Activated T-cell treated with anti-CD3 and anti-CD28 coated beads, Interleukin-2, amount 50 U/mL, for 72 hours (primary cell): ENCODE results near the gene HEXD. TPM values are rescaled to one million over a fixed set of nuclear protein-coding genes. Genes with fewer than 3 reads are reported as not detected.

Experiments
- ATAC-seq, 2 donors: fragments of 150-1000 bp; cut with Tn5 transposase; replicated peaks in 1 of 2; 2 replicates each; pipeline ENCODE4 v1.10.0; 2021; ENCODE audit warnings: moderate library complexity in 2 of 2, mild to moderate bottlenecking in 1 of 2
- DNase-seq, 2 donors: peaks; one replicate each; pipeline ENCODE4 v3.0.0; 2021 to 2022; ENCODE audit warnings: mixed read lengths in 1 of 2
- H3K27ac Mint-ChIP-seq: one replicate; pipeline ENCODE4 v1.8.0; 2022; ENCODE audit warnings: mild to moderate bottlenecking, moderate library complexity, mixed read lengths
- H3K27me3 Mint-ChIP-seq: one replicate; pipeline ENCODE4 v1.8.0; 2022; ENCODE audit warnings: low read depth, mixed read lengths
- H3K36me3 Mint-ChIP-seq, 2 donors: one replicate each; pipeline ENCODE4 v1.8.0; 2022; ENCODE audit warnings: mixed read lengths in 2 of 2, mild to moderate bottlenecking in 1 of 2; ENCODE audit not compliant: insufficient read depth in 2 of 2
- H3K4me1 Mint-ChIP-seq: one replicate; pipeline ENCODE4 v1.8.0; 2022; ENCODE audit warnings: low read depth, mixed read lengths
- H3K4me3 Mint-ChIP-seq, 2 donors: one replicate each; pipeline ENCODE4 v1.8.0; 2022; ENCODE audit warnings: mild to moderate bottlenecking in 2 of 2, mixed read lengths in 2 of 2, moderate library complexity in 2 of 2
- H3K9me3 Mint-ChIP-seq, 2 donors: one replicate each; pipeline ENCODE4 v1.8.0; 2022; ENCODE audit warnings: mixed read lengths in 2 of 2
- total RNA-seq, 2 donors: library from RNA; stranded (reverse); gene quantifications; one replicate each; pipeline ENCODE4 v1.2.3, GENCODE V29; 2022

HEXD gene
- total RNA-seq, 2 donors from 2014 or later = 26.4 to 26.7 TPM

DNA sequence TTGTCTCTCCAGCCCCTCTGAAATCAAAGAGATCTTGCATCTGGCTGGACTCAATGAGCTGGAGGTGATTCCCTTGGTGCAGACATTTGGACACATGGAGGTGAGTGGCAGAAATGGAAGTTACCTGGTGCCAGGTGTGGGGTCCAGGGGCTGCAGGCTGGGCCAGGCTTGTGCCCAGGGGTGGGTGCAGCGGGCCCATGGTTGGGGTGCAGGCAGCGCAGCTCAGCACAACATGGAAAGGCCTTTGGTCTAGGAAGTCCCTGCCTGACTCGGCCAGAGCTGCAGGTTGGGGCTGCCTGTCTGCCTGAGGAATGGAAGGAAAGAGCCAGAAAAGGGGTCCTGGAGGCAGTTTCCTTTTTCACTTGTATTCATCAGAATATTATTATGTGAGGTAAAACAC is 10.4 kb downstream of the HEXD start:
- ATAC-seq (no peak), DNase-seq (no peak)
- H3K27ac Mint-ChIP-seq = no peak overlapping the region
- H3K4me1 Mint-ChIP-seq = peaks cover 15% of the 10 kb centered on the region
- no peak overlapping the region for H3K4me3 Mint-ChIP-seq
- H3K9me3 Mint-ChIP-seq = no peaks in the 10 kb centered on the region
- H3K36me3 Mint-ChIP-seq = peaks cover 0 to 10% of the 10 kb centered on the region in 2 donors
- H3K27me3 Mint-ChIP-seq = no peaks in the 10 kb centered on the region

DNA sequence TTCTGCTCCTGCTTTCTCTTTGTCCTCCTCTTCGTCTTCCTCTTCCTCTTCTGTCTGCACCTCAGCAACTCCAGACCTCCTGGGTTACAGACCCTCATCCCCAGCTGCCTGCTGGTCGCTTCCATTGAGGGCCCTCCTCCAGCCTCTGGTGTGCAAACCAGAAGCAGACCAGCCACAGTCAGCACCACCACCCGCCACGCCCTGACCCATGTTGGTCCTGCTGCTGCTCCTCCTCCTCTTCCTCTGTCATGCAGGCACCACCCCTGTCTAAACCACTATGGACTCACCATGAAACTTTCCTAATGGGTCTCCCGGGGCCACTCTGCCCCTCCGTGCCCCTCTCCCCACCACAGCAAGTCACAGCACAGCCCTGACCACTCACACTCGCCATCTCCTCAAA is 11.7 kb downstream of the HEXD start:
- Mint-ChIP-seq H3K4me1 (peaks cover 19% of the 10 kb centered on the region), H3K27me3 (no peaks in the 10 kb centered on the region), H3K4me3 (no peak overlapping the region), H3K9me3 (no peaks in the 10 kb centered on the region), H3K36me3 (peaks cover 0 to 8% of the 10 kb centered on the region in 2 donors), H3K27ac (no peak overlapping the region)
- DNase-seq = no peak
- ATAC-seq = peak in 1 of 2 donors; percentile 17

DNA sequence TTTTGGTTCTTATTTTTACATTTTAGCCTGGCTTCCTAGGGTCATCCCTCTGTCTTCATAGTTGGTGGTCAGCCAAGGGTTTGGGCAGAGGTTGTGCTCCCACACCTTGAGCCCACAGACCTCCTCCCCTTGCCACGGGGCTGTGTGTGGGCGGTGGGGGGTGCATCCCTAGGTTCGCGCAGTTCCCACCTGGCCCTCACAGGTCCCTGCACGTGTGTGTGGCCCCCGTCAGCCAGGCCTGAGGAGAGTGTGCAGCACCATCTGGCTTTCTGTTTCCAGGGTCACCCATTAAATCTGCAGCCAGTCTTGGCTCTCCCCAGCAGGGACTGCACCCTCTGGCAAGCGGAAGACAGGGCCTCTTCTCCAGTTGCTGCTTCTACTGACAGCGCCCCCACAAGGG is 13.9 kb downstream of the HEXD start:
- ATAC-seq = no peak
- H3K9me3 Mint-ChIP-seq = no peaks in the 10 kb centered on the region
- DNase-seq = no peak
- H3K4me1 Mint-ChIP-seq = peaks cover 18% of the 10 kb centered on the region
- H3K36me3 Mint-ChIP-seq = peaks cover 0 to 5% of the 10 kb centered on the region in 2 donors
- no peak overlapping the region for H3K4me3 Mint-ChIP-seq
- no peaks in the 10 kb centered on the region for H3K27me3 Mint-ChIP-seq
- no peak overlapping the region for H3K27ac Mint-ChIP-seq

DNA sequence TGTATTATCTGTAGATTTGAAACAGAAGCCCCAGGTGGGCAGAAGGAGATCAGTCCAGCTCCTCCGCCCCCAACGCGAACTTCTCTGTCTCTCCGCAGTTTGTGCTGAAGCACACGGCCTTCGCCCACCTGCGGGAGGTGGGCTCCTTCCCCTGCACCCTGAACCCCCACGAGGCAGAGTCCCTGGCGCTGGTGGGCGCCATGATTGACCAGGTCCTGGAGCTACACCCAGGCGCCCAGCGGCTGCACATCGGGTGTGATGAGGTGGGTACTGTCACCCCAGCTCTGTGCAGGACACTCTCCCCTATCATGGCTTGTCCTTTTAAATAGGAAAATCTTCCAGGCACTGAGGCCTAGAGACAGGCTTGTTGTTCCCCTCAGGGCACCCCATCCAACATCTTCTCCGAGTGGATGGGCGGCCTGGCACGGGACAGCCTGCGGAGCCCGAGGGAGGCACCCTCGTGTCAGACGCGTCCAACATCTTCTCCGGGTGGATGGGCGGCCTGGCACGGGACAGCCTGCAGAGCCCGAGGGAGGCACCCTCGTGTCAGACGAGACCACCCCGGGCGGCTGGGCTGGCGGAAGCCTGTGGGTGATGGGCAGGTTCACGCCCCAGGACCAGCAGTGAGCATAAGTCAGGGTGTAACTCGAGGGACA is 15.5 kb downstream of the HEXD start:
- H3K4me3 Mint-ChIP-seq = no peak overlapping the region
- H3K4me1 Mint-ChIP-seq = peaks cover 18% of the 10 kb centered on the region
- H3K9me3 Mint-ChIP-seq = no peaks in the 10 kb centered on the region
- H3K27me3 Mint-ChIP-seq = no peaks in the 10 kb centered on the region
- peaks cover 0 to 5% of the 10 kb centered on the region in 2 donors for H3K36me3 Mint-ChIP-seq
- DNase-seq (no peak), ATAC-seq (peak in 1 of 2 donors; percentile 5)
- no peak overlapping the region for H3K27ac Mint-ChIP-seq

DNA sequence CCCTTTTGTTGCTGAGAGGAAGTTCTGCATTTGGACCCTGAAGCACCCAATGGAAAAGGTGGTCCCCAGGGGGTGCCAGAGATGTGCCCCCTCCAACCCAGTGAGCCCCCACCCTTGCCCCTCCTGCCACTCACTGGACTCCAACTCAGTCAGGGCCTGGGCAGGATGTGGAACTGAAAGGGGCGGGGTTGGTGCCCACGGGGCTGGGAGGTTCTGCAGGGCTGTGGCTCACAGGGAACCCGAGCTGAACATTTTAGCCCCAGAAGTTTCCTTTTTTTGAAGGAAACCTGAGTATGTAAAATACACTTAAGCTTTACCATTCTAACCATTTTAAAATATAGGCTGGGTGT is 16.0 kb downstream of the HEXD start:
- H3K27ac Mint-ChIP-seq = no peak overlapping the region
- H3K4me3 Mint-ChIP-seq = no peak overlapping the region
- peaks cover 18% of the 10 kb centered on the region for H3K4me1 Mint-ChIP-seq
- ATAC-seq (peak; percentile 28 to 49), DNase-seq (peak in 1 of 2 donors; percentile 35)
- H3K9me3 Mint-ChIP-seq = no peaks in the 10 kb centered on the region
- peaks cover 0 to 5% of the 10 kb centered on the region in 2 donors for H3K36me3 Mint-ChIP-seq
- H3K27me3 Mint-ChIP-seq = no peaks in the 10 kb centered on the region

DNA sequence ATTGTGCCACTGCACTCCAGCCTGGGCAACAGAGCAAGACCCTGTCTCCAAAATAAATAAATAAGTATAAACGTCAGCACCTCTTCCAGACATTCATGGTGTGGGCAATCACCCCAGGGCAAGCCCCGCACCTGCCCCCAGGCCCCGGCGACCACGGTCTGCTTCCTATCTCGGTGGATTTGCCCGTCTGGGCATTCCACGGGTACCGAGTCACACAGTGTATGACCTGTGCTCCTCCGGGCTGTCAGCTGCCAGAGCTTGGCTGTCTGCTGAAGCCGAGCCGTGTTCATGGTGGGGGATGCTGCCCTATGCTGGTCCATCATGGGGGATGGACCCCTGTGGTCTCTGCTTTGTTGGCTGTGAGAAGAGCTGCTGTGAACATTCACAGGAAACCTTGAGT is 17.0 kb downstream of the HEXD start:
- H3K36me3 Mint-ChIP-seq = peaks cover 0 to 2% of the 10 kb centered on the region in 2 donors
- H3K27me3 Mint-ChIP-seq = no peaks in the 10 kb centered on the region
- DNase-seq = no peak
- no peak overlapping the region for H3K4me3 Mint-ChIP-seq
- no peaks in the 10 kb centered on the region for H3K9me3 Mint-ChIP-seq
- ATAC-seq = no peak
- no peak overlapping the region for H3K27ac Mint-ChIP-seq
- H3K4me1 Mint-ChIP-seq = peaks cover 10% of the 10 kb centered on the region

DNA sequence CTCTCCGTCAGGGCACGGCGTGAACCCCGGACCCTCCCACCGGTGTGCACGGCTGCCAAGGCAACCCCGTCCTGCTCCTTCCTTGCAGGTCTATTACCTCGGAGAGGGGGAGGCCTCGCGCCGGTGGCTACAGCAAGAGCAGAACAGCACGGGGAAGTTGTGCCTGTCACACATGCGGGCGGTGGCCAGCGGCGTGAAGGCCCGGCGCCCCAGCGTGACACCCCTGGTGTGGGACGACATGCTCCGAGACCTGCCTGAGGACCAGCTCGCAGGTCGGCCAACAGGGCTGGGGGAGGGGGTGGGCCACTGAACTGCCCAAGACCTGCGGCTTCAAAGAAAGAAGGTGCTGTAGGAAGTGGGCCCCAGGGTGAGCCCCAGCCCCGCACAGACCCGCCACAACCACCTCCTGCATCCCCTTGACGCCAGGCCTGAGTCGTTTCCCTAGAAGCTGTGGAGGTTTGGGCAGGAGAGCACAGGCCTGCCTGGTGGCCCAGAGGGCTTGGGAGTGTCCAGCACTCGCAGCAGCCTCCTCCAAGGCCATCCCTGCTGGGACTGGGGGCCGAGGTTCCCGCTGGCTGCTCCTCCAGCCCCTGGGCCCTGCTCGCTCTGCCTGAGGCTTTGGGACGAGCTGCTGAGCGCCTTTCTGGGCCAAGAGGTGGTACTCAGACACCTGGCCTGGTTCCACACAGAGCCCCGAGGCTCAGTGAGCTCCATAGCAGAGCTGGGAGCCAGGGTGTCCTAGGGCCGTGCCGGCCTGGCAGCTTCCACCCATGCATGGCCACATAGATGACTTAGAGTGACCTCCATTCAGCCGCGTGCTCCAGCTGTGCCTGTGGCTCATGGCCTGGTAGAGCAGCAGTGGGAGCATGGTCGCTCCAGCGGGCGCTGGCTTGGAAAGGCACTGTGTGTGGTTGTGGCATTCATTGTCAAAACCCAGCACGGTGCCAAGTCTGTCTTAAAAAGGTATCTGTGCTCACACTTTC is 17.7 kb downstream of the HEXD start:
- Mint-ChIP-seq H3K36me3 (no peaks in the 10 kb centered on the region), H3K27ac (no peak overlapping the region)

DNA sequence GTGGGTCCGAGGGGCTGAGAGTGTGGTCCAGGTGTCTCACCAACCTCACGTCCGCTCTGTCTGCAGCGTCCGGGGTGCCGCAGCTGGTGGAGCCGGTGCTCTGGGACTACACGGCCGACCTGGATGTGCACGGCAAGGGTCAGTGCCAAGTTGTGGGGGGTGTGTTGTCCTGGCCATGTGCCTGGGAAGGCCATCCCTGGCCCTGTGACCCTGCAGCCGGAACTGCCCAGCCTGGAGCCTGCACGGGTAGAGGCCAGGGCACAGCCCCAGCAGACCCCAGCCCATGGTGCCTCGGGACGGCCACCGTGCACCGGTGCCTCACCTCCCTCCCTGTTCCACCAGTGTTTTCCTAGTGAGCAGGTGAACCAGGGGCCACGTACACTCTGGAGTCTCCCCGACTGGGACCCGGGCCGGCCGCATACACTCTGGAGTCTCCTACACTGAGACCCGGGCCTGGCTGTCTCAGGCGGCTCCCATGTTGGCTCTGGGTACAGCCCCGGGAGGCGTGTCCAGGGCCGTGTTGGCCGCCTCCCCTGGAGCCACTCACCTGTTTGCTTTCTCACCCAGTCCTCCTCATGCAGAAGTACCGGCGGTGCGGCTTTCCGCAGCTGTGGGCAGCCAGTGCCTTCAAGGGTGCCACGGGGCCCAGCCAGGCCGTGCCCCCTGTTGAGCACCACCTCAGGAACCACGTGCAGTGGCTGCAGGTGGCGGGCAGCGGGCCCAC is 18.6 kb downstream of the HEXD start:
- no peaks in the 10 kb centered on the region for H3K9me3 Mint-ChIP-seq
- no peak overlapping the region for H3K27ac Mint-ChIP-seq
- ATAC-seq (peak in 1 of 2 donors; percentile 9), DNase-seq (no peak)
- H3K4me3 Mint-ChIP-seq = no peak overlapping the region
- H3K4me1 Mint-ChIP-seq = peaks cover 10% of the 10 kb centered on the region
- H3K36me3 Mint-ChIP-seq = no peaks in the 10 kb centered on the region
- no peaks in the 10 kb centered on the region for H3K27me3 Mint-ChIP-seq

More for the DNA sequence above, 17.7 kb downstream of the HEXD start:
- DNase-seq (no peak), ATAC-seq (no peak)
- H3K27me3 Mint-ChIP-seq = no peaks in the 10 kb centered on the region
- no peaks in the 10 kb centered on the region for H3K9me3 Mint-ChIP-seq
- peaks cover 10% of the 10 kb centered on the region for H3K4me1 Mint-ChIP-seq
- no peak overlapping the region for H3K4me3 Mint-ChIP-seq

DNA sequence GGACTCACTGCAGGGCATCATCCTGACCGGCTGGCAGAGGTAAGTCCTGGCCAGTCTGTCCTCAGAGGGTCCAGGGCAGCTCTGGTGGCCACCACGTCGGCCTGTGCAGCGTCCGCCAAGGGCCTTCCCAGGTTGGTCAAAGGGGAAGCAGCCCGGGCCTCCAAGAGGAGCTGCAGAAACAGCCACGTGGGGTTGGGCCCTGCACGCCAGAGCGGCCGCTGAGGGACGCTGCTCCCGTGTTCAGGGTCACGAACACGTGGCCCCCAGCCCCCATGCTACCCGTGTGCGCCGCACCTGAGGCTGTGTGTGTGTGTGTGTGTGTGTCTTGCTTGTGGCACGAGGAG is 19.1 kb downstream of the HEXD start:
- Mint-ChIP-seq H3K4me1 (peaks cover 10% of the 10 kb centered on the region), H3K4me3 (no peak overlapping the region), H3K36me3 (no peaks in the 10 kb centered on the region), H3K27ac (no peak overlapping the region), H3K9me3 (no peaks in the 10 kb centered on the region), H3K27me3 (no peaks in the 10 kb centered on the region)
- no peak for ATAC-seq
- DNase-seq = no peak

DNA sequence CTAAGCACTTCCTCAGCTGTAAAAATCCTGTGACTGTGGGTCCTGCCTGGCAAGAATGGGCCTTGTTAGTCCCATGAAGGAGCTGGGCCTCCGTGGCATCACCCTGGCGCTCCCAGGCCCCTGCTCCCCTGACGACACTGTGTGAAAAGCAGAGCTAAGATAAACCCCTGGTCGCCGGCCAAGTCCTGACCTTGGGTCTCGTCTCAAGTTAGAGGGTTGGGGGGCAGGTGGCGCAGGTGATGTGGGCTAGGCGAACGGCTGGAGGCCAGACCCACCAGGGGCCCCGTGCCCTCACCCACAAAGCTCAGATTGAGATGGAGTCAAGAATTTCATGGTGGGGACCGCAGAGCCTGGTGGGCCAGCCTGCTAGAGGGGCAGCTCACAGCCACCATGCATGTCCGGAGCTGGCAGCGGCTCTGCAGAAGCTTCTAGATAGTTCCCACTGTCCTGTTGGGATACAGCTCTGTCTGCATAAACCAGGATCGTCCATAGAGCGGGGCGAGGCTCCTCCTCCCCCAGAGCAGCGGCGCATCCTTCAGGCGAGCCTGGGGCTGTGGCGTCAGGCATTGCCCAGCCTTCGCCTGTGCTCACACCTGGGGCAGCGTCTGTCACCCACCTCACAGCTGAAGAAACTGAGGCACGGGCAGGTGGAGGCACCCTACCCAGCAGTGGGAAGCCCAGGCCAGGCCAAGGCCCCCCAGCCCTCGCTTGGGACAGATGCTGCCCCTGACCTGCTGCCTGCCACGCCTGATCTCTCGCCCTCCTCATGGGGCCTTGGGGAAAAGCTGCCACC is 20.4 kb downstream of the HEXD start:
- Mint-ChIP-seq H3K27ac (no peak overlapping the region), H3K9me3 (no peaks in the 10 kb centered on the region), H3K4me1 (peaks cover 16% of the 10 kb centered on the region), H3K36me3 (no peaks in the 10 kb centered on the region), H3K27me3 (no peaks in the 10 kb centered on the region), H3K4me3 (no peak overlapping the region)
- ATAC-seq = no peak
- DNase-seq = no peak

DNA sequence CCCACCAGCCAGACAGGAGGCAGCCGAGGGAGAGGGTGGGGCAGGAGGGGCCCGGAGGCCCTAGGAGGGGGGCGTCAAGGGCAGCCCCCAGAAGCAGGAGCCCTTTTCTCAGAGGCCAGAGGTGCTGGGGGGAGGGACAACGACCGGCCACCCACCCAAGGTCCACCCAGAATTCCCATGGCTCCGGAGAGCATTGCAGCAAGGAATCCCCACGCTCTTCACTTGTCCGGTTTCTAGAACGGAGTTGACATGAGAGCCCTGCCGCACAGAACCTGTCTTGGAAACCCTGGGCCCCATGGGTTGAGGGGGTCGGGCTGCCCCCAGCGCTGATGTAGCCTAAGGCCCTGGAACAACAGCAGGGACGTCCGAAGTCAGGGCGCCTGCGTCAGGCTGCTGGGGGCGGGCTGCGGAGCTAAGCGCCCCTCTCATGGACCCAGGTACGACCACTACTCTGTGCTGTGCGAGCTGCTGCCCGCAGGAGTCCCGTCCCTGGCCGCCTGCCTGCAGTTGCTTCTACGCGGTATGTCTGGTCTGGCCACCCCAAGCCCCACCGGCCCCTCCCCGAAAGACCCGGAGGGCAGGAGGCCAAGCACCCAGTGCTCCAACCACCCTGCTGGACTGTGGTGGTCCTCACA is 21.2 kb downstream of the HEXD start:
- H3K27ac Mint-ChIP-seq = no peak overlapping the region
- H3K27me3 Mint-ChIP-seq = no peaks in the 10 kb centered on the region
- no peaks in the 10 kb centered on the region for H3K9me3 Mint-ChIP-seq
- no peaks in the 10 kb centered on the region for H3K36me3 Mint-ChIP-seq
- peaks cover 12% of the 10 kb centered on the region for H3K4me1 Mint-ChIP-seq
- no peak for ATAC-seq
- no peak for DNase-seq
- H3K4me3 Mint-ChIP-seq = no peak overlapping the region

DNA sequence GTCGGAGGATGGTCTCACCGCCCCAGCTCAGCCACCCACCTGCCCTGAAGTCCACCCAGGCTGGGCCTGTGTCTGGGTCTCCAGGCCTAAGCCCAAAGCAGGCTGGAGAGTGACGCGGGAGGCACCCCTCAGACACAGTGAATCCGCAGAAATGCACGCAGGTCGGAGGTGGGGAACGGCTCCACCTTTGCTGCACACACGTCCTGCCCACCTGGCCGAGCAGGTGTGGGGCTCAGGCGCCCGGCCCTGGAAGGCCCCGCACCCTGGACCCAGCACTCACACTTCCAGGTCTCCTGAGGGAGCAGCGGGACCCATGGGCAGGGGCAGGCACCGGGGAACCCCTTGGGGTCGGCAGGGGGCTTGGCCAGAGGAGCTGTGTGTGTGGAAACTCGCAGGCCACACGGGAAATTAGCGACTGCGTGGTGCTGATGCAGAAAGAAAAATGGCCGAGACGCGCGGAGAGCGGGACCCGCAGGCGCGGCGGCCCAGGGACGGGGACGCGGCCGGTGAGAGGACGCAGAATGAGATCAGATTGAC is 21.8 kb downstream of the HEXD start:
- no peak overlapping the region for H3K27ac Mint-ChIP-seq

More for the DNA sequence above, 21.8 kb downstream of the HEXD start:
- H3K9me3 Mint-ChIP-seq = no peaks in the 10 kb centered on the region
- no peaks in the 10 kb centered on the region for H3K36me3 Mint-ChIP-seq
- no peak for ATAC-seq
- no peaks in the 10 kb centered on the region for H3K27me3 Mint-ChIP-seq
- DNase-seq = no peak
- peaks cover 7% of the 10 kb centered on the region for H3K4me1 Mint-ChIP-seq
- no peak overlapping the region for H3K4me3 Mint-ChIP-seq
